Subcutaneous abdominal adipose tissue (tissue), 5 donors: ENCODE measurements around the gene LRRFIP2.

Source experiments
- H3K27ac ChIP-seq: one replicate; pipeline ENCODE4 v1.7.0; 2013; ENCODE audit warnings: low read depth, mild to moderate bottlenecking, inconsistent platforms, low read length, moderate library complexity
- H3K27me3 ChIP-seq, 5 donors: one replicate each; pipeline ENCODE4 v1.7.0; 2013; ENCODE audit warnings: low read length in 5 of 5, inconsistent platforms in 1 of 5; ENCODE audit not compliant: control insufficient read depth in 5 of 5, insufficient read depth in 4 of 5
- H3K36me3 ChIP-seq, 5 donors: one replicate each; pipeline ENCODE4 v1.7.0; 2013; ENCODE audit warnings: low read length in 5 of 5; ENCODE audit not compliant: control insufficient read depth in 5 of 5, insufficient read depth in 5 of 5
- H3K4me1 ChIP-seq, 5 donors: one replicate each; pipeline ENCODE4 v1.7.0; 2013; ENCODE audit warnings: low read length in 5 of 5, mild to moderate bottlenecking in 3 of 5, moderate library complexity in 1 of 5; ENCODE audit not compliant: control insufficient read depth in 5 of 5, insufficient read depth in 5 of 5
- H3K4me3 ChIP-seq, 5 donors: one replicate each; pipeline ENCODE4 v1.7.0; 2013; ENCODE audit warnings: low read length in 5 of 5, low read depth in 1 of 5
- H3K9ac ChIP-seq, 5 donors: one replicate each; pipeline ENCODE4 v1.7.0; 2013; ENCODE audit warnings: low read length in 5 of 5, mild to moderate bottlenecking in 4 of 5, moderate library complexity in 3 of 5
- H3K9me3 ChIP-seq, 5 donors: one replicate each; pipeline ENCODE4 v1.7.0; 2013; ENCODE audit warnings: low read length in 5 of 5; ENCODE audit not compliant: control insufficient read depth in 5 of 5
- donor health status: healthy.
- donor health status: healthy.
- donor health status: healthy.
- donor health status: healthy.
- donor health status: healthy.

Gene LRRFIP2

DNA sequence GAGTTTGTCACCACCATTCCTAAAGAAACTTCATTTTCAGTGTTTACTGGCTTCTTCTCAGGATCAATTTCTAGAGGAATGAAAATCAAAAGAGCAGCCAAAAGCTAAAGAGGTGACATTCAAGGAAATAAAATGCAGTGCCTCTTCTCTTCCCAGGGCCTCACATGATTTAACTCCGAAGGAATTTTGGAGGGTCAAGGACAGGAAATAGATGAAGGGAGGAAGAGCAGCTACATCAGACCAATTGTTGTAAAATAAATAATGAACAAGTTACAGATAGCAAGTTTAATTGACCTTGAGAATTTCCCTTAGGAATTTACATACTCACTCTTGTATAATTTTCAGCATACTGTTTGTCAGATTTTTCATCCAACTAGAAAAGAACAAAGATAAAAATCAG is 78.1 kb downstream of the LRRFIP2 start:
- H3K9ac ChIP-seq = no peak overlapping the region

GRCh38 chr3:37094636-37095035 is 79.7 kb downstream of the LRRFIP2 start:
- Histone ChIP-seq H3K9ac (no peak overlapping the region), H3K27me3 (no peaks in the 10 kb centered on the region), H3K4me1 (peaks cover 0 to 6% (median 0%) of the 10 kb centered on the region in 5 donors), H3K4me3 (no peak overlapping the region), H3K36me3 (peaks cover 19 to 32% (median 22%) of the 10 kb centered on the region in 5 donors), H3K27ac (no peak overlapping the region), H3K9me3 (no peaks in the 10 kb centered on the region)

More for the DNA sequence above, 78.1 kb downstream of the LRRFIP2 start:
- H3K36me3 ChIP-seq = peaks cover 7 to 20% (median 11%) of the 10 kb centered on the region in 5 donors
- H3K9me3 ChIP-seq = no peaks in the 10 kb centered on the region
- no peak overlapping the region for H3K4me3 ChIP-seq
- H3K4me1 ChIP-seq = peaks cover 0 to 6% (median 0%) of the 10 kb centered on the region in 5 donors
- H3K27me3 ChIP-seq = no peaks in the 10 kb centered on the region
- no peak overlapping the region for H3K27ac ChIP-seq

DNA sequence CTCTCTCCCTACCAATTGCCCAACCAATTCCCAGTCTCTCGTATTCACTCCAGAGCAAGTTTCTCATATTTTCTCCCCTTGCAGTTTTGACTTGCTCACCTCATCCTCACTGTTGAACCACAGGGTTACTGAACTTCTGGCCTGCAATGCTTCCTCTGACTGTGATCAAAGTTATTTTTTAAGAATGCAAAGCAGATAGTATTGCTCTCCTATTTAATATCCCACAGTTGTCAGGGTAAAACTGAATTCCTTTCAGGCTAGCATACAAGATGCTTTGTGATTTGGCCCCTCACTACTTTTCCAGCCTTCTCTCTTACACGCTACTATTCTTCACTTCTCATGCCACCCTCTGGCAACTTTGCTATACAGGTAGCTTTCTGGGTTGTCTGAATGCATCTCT is 80.9 kb downstream of the LRRFIP2 start:
- H3K4me3 ChIP-seq = no peak overlapping the region
- H3K36me3 ChIP-seq = peaks cover 19 to 35% (median 23%) of the 10 kb centered on the region in 5 donors

GRCh38 chr3:37092484-37092883 is 81.9 kb downstream of the LRRFIP2 start:
- H3K36me3 ChIP-seq = peaks cover 21 to 40% (median 28%) of the 10 kb centered on the region in 5 donors
- no peak overlapping the region for H3K4me3 ChIP-seq
- H3K27ac ChIP-seq = no peak overlapping the region
- no peak overlapping the region for H3K9ac ChIP-seq
- H3K27me3 ChIP-seq = no peaks in the 10 kb centered on the region
- H3K9me3 ChIP-seq = no peaks in the 10 kb centered on the region
- peaks cover 0 to 6% (median 0%) of the 10 kb centered on the region in 5 donors for H3K4me1 ChIP-seq

More for the DNA sequence above, 80.9 kb downstream of the LRRFIP2 start:
- Histone ChIP-seq H3K27me3 (no peaks in the 10 kb centered on the region), H3K9me3 (no peaks in the 10 kb centered on the region), H3K27ac (no peak overlapping the region), H3K9ac (no peak overlapping the region), H3K4me1 (peaks cover 0 to 6% (median 0%) of the 10 kb centered on the region in 5 donors)

DNA sequence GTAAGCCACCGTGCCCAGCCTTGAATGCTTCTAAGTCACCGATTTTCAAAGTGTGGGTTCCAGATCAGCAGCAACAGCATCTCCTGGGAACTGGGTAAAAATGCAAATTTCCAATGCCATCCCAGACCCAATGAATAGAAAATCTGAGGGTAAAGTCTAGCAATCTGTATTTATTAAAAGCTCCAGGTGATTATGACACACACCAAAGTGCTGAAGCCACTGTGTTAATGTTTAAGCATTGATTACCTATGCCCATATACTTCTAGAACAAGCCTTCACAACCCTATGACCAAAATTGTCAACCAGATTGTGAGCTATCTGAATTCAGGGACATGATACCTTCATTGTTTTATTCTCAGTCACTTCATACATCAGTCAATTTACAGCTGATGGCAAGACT is 86.5 kb downstream of the LRRFIP2 start:
- Histone ChIP-seq H3K27ac (no peak overlapping the region), H3K9ac (no peak overlapping the region), H3K27me3 (no peaks in the 10 kb centered on the region), H3K4me3 (no peak overlapping the region), H3K9me3 (no peaks in the 10 kb centered on the region), H3K4me1 (no peaks in the 10 kb centered on the region), H3K36me3 (peaks cover 20 to 42% (median 25%) of the 10 kb centered on the region in 5 donors)

DNA sequence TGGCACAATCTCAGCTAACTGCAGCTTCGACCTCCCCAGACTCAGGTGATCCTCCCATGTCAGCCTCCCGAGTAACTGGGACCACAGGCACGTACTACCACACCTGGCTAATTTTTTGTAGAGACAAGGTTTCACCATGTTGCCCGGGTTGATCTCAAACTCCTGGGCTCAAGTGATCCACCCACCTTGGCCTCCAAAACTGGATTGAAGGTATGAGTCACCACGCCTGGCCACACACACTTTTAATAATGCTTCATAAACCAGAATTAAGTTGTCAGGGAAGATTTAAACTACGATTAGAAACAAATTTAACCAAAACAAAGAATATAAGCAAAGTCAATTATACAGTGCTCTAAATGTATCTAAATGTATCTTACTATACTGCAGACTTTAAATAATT is 87.5 kb downstream of the LRRFIP2 start:
- no peak overlapping the region for H3K27ac ChIP-seq
- H3K4me3 ChIP-seq = no peak overlapping the region
- no peaks in the 10 kb centered on the region for H3K27me3 ChIP-seq
- H3K9ac ChIP-seq = no peak overlapping the region
- H3K36me3 ChIP-seq = peaks cover 21 to 50% (median 29%) of the 10 kb centered on the region in 5 donors
- H3K9me3 ChIP-seq = no peaks in the 10 kb centered on the region
- H3K4me1 ChIP-seq = no peaks in the 10 kb centered on the region

DNA sequence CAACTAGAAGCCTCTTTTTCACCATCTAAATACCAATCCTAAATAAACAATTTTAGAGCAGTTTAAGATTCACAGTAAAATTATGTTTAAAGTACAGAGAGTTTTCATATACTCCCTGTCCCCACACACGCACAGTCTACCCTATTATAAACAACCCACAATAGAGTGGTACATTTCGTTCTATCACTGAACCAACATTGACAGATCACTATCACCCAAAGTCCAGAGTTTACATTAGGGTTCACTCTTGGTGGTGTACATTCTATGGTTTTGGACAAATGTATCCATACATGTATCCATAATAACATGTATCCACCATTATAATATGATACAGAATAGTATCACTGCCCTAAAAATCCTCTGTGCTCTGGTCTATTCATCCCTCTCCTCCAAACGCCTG is 92.1 kb downstream of the LRRFIP2 start:
- Histone ChIP-seq H3K27ac (no peak overlapping the region), H3K4me1 (no peaks in the 10 kb centered on the region), H3K9me3 (no peaks in the 10 kb centered on the region), H3K36me3 (peaks cover 8 to 36% (median 24%) of the 10 kb centered on the region in 5 donors), H3K27me3 (no peaks in the 10 kb centered on the region), H3K9ac (no peak overlapping the region), H3K4me3 (no peak overlapping the region)

- H3K9me3 ChIP-seq = no peaks in the 10 kb centered on the region
- peaks cover 14 to 40% (median 28%) of the 10 kb centered on the region in 5 donors for H3K36me3 ChIP-seq
- H3K27me3 ChIP-seq = no peaks in the 10 kb centered on the region
- no peak overlapping the region for H3K27ac ChIP-seq
- no peaks in the 10 kb centered on the region for H3K4me1 ChIP-seq
- H3K9ac ChIP-seq = no peak overlapping the region
- H3K4me3 ChIP-seq = no peak overlapping the region
These were observed 98.4 kb downstream of the LRRFIP2 start for GRCh38 chr3:37075955-37076354.

DNA sequence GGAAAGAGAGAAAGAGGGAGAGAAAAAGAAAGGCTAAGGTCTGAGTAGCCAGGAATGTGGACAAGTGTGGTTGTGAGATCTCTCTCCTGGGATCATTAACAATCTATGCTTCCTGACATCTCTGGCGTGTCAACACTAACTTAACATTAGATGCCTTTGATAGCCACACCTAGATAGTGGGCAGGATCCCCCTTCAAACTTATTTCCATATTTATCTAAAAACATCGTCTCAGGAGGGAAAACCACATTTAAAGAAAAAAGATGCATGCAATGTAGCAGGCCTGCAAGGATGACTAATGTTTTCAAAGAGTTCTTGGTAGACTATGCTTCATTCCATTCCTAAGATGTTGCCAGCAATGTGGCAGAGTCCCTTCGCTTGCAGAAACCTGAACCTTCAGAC is 100.2 kb downstream of the LRRFIP2 start:
- Histone ChIP-seq H3K9ac (no peak overlapping the region), H3K27me3 (no peaks in the 10 kb centered on the region), H3K4me3 (no peak overlapping the region), H3K27ac (no peak overlapping the region), H3K4me1 (no peaks in the 10 kb centered on the region), H3K9me3 (no peaks in the 10 kb centered on the region), H3K36me3 (peaks cover 14 to 42% (median 27%) of the 10 kb centered on the region in 5 donors)

GRCh38 chr3:37072892-37073291 is 101.5 kb downstream of the LRRFIP2 start:
- H3K4me1 ChIP-seq = no peaks in the 10 kb centered on the region
- H3K27me3 ChIP-seq = no peaks in the 10 kb centered on the region
- H3K9me3 ChIP-seq = no peaks in the 10 kb centered on the region
- H3K4me3 ChIP-seq = no peak overlapping the region
- H3K27ac ChIP-seq = no peak overlapping the region
- no peak overlapping the region for H3K9ac ChIP-seq
- peaks cover 15 to 40% (median 28%) of the 10 kb centered on the region in 5 donors for H3K36me3 ChIP-seq

DNA sequence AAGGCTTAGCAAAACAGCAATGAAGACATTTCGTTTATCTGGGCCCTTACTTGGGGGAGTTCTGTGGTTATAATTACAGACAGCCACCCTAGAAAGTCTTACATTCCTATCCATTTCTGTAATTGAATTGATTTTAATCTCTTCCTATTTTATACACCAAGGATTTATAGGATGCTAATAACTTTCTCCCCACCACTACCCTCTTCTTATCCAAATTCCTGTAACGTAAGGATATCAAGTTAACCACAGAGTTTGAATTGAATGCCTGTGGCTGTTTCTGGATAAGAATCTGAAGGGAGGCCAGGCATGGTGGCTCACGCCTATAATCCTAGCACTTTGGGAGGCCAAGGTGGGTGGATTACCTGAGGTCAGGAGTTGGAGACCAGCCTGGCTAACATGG is 102.5 kb downstream of the LRRFIP2 start:
- Histone ChIP-seq H3K27ac (no peak overlapping the region), H3K9ac (no peak overlapping the region), H3K27me3 (no peaks in the 10 kb centered on the region), H3K4me1 (no peaks in the 10 kb centered on the region), H3K9me3 (no peaks in the 10 kb centered on the region), H3K4me3 (no peak overlapping the region), H3K36me3 (peaks cover 15 to 34% (median 27%) of the 10 kb centered on the region in 5 donors)
